Measurements from ENCODE around the gene BRSK1.
A peak's percentile ranks its signal among the peaks of the same experiment; 100 is the strongest.

Gene BRSK1

DNA sequence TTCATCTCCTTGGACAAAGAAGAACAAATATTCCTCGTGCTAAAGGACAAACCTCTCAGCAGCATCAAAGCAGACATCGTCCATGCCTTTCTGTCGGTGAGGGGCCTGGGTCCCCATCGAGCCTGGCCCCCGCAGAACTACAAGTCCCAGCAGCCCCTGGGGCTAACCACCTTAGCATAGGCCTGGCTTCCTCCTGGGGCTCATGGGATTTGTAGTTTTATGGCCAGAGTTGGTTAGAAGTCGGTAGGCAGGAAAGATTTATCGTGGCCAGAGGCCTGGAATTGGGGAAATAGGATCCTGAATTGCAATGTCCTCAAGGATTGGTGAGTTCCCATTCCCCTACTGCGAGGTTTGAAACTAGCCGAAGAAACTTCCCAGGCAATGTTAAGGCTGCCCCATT lies 21.7 kb downstream of the BRSK1 start:
- H3K4me3 ChIP-seq (replicated peaks; ENCODE audit: low read depth, low read length), result no peak overlapping the region
- TF ChIP-seq, protein P1, sequence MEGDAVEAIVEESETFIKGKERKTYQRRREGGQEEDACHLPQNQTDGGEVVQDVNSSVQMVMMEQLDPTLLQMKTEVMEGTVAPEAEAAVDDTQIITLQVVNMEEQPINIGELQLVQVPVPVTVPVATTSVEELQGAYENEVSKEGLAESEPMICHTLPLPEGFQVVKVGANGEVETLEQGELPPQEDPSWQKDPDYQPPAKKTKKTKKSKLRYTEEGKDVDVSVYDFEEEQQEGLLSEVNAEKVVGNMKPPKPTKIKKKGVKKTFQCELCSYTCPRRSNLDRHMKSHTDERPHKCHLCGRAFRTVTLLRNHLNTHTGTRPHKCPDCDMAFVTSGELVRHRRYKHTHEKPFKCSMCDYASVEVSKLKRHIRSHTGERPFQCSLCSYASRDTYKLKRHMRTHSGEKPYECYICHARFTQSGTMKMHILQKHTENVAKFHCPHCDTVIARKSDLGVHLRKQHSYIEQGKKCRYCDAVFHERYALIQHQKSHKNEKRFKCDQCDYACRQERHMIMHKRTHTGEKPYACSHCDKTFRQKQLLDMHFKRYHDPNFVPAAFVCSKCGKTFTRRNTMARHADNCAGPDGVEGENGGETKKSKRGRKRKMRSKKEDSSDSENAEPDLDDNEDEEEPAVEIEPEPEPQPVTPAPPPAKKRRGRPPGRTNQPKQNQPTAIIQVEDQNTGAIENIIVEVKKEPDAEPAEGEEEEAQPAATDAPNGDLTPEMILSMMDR (IDR thresholded peaks at IDR 0.05; ENCODE audit: low read length, missing control alignments), result no peak
- DNase-seq (ENCODE audit: low read depth), result peak; percentile 31

DNA sequence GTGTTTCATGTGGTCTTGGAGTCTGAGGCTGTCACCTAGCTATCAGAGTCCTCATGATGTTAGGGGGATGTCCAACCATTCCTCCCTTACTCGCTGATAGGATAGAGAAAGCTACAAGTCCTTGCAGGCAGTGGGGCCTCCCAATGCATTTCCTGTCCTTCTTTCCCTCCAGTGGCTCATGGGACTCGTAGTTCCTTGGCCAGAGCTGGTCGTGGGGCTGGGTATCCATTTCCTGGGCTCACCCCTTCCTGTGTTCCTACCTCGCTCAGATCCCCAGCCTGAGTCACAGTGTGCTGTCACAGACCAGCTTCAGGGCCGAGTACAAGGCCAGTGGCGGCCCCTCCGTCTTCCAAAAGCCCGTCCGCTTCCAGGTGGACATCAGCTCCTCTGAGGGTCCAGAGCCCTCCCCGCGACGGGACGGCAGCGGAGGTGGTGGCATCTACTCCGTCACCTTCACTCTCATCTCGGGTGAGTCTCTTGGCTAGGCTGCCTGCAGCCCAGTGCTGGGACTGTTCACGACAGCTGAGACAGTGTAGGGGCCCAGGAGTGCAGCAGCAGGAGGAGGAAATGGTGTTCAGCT lies 22.3 kb downstream of the BRSK1 start:
- TF ChIP-seq, protein P1 (IDR thresholded peaks at IDR 0.05; ENCODE audit: low read length, missing control alignments), result no peak
- no peak for DNase-seq (ENCODE audit: low read depth)
- no peak overlapping the region for H3K4me3 ChIP-seq (replicated peaks; ENCODE audit: low read depth, low read length)

DNA sequence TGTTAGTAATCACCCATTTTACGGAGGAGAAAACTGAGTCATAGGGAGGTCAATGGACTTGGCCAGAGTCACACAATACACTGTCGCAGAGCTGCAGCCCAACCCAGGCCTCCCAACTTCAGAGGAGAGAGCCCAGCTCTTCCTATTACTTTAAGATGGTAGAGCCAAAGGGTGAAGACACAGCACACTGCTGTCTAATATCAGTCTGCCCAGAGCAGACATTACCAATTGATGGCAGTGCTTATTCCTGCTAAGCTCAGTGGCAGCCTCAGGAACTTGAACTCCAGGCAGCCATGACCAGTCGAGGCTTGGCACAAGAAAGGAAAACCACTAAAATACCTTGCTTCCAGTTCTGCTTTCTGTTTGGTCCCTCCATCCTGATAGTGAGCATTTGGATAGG lies 22.9 kb downstream of the BRSK1 start:
- no peak for DNase-seq (ENCODE audit: low read depth)
- TF ChIP-seq, protein P1 (IDR thresholded peaks at IDR 0.05; ENCODE audit: low read length, missing control alignments), result no peak
- H3K4me3 ChIP-seq (replicated peaks; ENCODE audit: low read depth, low read length), result no peak overlapping the region

GRCh38 chr19:55308281-55308680 lies 24.5 kb downstream of the BRSK1 start:
- no peak overlapping the region for H3K4me3 ChIP-seq (replicated peaks; ENCODE audit: low read depth, low read length)
- TF ChIP-seq, protein P1 (IDR thresholded peaks at IDR 0.05; ENCODE audit: low read length, missing control alignments), result no peak
- no peak for DNase-seq (ENCODE audit: low read depth)

- no peak for DNase-seq (ENCODE audit: low read depth)
- TF ChIP-seq, protein P1 (IDR thresholded peaks at IDR 0.05; ENCODE audit: low read length, missing control alignments), result no peak
- H3K4me3 ChIP-seq (replicated peaks; ENCODE audit: low read depth, low read length), result no peak overlapping the region
Measured at GRCh38 chr19:55309448-55309847, 25.7 kb downstream of the BRSK1 start.

DNA sequence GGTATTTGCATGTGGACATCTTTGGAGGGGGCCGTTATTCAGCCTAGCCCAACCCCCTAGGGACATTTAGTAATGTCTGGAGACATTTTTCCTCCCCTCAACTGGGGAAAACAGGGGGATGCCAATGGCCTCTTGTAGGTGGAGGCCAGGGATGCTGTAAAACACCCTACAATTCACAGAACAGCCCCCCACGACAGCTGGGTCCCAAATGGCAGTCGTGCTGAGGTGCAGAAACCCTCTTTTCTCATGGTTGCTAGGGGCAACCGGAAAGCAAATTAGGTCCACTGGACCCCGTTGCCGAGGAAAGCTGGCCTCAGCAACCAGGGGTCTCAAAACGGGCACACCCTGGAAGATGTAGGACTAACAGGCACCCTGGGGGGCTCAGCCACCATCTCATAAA lies 26.7 kb downstream of the BRSK1 start:
- H3K4me3 ChIP-seq (replicated peaks; ENCODE audit: low read depth, low read length), result no peak overlapping the region
- TF ChIP-seq, protein P1 (IDR thresholded peaks at IDR 0.05; ENCODE audit: low read length, missing control alignments), result no peak
- no peak for DNase-seq (ENCODE audit: low read depth)

- H3K4me3 ChIP-seq (replicated peaks; ENCODE audit: low read depth, low read length), result no peak overlapping the region
- DNase-seq (ENCODE audit: low read depth), result no peak
- TF ChIP-seq, protein P1 (IDR thresholded peaks at IDR 0.05; ENCODE audit: low read length, missing control alignments), result no peak
Measured at GRCh38 chr19:55311397-55311796, 27.6 kb downstream of the BRSK1 start.
